Muscle layer of duodenum (tissue), 2 donors: ENCODE data around the gene ACSBG1.
"Not testable (repeated sequence)": the region's sequence is repeated elsewhere in the genome, so short reads cannot be mapped to it uniquely, and the experiment has no call there.

Source experiments
- H3K27ac ChIP-seq: one replicate; pipeline ENCODE4 v1.7.0; 2013; ENCODE audit warnings: mild to moderate bottlenecking, low read length
- H3K27me3 ChIP-seq: one replicate; pipeline ENCODE4 v1.7.0; 2013; ENCODE audit warnings: low read depth, mild to moderate bottlenecking, control low read depth, low read length
- H3K36me3 ChIP-seq, 2 donors: one replicate each; pipeline ENCODE4 v1.7.0; 2013; ENCODE audit warnings: low read length in 2 of 2, control low read depth in 1 of 2, mild to moderate bottlenecking in 1 of 2; ENCODE audit not compliant: insufficient read depth in 2 of 2, control insufficient read depth in 1 of 2
- H3K4me1 ChIP-seq, 2 donors: one replicate each; pipeline ENCODE4 v1.7.0; 2013; ENCODE audit warnings: low read length in 2 of 2, mild to moderate bottlenecking in 2 of 2, control low read depth in 1 of 2, moderate library complexity in 1 of 2; ENCODE audit not compliant: insufficient read depth in 2 of 2, control insufficient read depth in 1 of 2
- H3K4me3 ChIP-seq, 2 donors: one replicate each; pipeline ENCODE4 v1.7.0; 2013; ENCODE audit warnings: low read length in 2 of 2, low read depth in 1 of 2, mild to moderate bottlenecking in 1 of 2
- H3K9me3 ChIP-seq, 2 donors: one replicate each; pipeline ENCODE4 v1.7.0; 2013; ENCODE audit warnings: low read length in 2 of 2, control low read depth in 1 of 2, mild to moderate bottlenecking in 1 of 2; ENCODE audit not compliant: control insufficient read depth in 1 of 2
- donor health status: healthy.

ACSBG1 gene

GRCh38 chr15:78249131-78249530, 14.8 kb upstream of the ACSBG1 start:
- H3K27me3 ChIP-seq = no peaks in the 10 kb centered on the region
- H3K9me3 ChIP-seq = no peaks in the 10 kb centered on the region
- H3K36me3 ChIP-seq = no peaks in the 10 kb centered on the region
- peaks cover 0 to under 1% of the 10 kb centered on the region in 2 donors for H3K4me1 ChIP-seq
- H3K27ac ChIP-seq = no peak overlapping the region
- no peak overlapping the region for H3K4me3 ChIP-seq

GRCh38 chr15:78247911-78248310, 13.5 kb upstream of the ACSBG1 start:
- Histone ChIP-seq H3K27me3 (no peaks in the 10 kb centered on the region), H3K4me3 (no peak overlapping the region), H3K36me3 (no peaks in the 10 kb centered on the region), H3K27ac (no peak overlapping the region), H3K4me1 (peaks cover 4 to 11% of the 10 kb centered on the region in 2 donors), H3K9me3 (no peaks in the 10 kb centered on the region)

- H3K27me3 ChIP-seq, H3K27ac ChIP-seq, H3K36me3 ChIP-seq, H3K4me3 ChIP-seq, H3K9me3 ChIP-seq: not testable (repeated sequence)
- peaks cover 4 to 11% of the 10 kb centered on the region in 2 donors for H3K4me1 ChIP-seq
These were observed 11.7 kb upstream of the ACSBG1 start for GRCh38 chr15:78245976-78246620.

- H3K27ac ChIP-seq, H3K36me3 ChIP-seq, H3K4me3 ChIP-seq, H3K27me3 ChIP-seq, H3K9me3 ChIP-seq: not testable (repeated sequence)
- H3K4me1 ChIP-seq = peaks cover 4 to 11% of the 10 kb centered on the region in 2 donors
These were observed 11.0 kb upstream of the ACSBG1 start for GRCh38 chr15:78245392-78245791.

DNA sequence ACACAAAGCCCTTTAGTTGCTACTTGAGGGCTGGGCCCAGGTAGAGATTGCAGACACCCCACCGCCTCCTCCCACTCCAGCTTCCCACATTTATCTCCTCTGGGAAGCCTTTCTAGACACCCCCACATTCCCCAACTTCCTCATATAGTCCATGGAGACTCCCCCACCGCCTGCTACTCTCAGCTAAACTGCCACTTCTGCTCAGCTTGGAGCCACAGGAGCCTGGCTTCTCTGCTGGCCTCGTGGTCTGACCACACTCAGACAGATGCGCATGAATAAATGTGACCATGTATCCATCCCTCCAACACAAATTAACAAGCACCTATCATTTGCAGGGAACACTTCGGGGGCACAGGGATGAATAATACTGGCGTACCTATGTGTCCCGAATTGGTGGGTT, 10.5 kb upstream of the ACSBG1 start:
- no peaks in the 10 kb centered on the region for H3K27me3 ChIP-seq
- no peak overlapping the region for H3K4me3 ChIP-seq
- peaks cover 4 to 11% of the 10 kb centered on the region in 2 donors for H3K4me1 ChIP-seq
- no peaks in the 10 kb centered on the region for H3K9me3 ChIP-seq
- no peaks in the 10 kb centered on the region for H3K36me3 ChIP-seq
- no peak overlapping the region for H3K27ac ChIP-seq

- Histone ChIP-seq H3K36me3 (no peaks in the 10 kb centered on the region), H3K27me3 (no peaks in the 10 kb centered on the region), H3K9me3 (no peaks in the 10 kb centered on the region), H3K4me1 (peaks cover 4 to 11% of the 10 kb centered on the region in 2 donors), H3K27ac (no peak overlapping the region), H3K4me3 (no peak overlapping the region)
These were observed 9.7 kb upstream of the ACSBG1 start for GRCh38 chr15:78244101-78244500.

- Histone ChIP-seq H3K4me3 (no peak overlapping the region), H3K27me3 (no peaks in the 10 kb centered on the region), H3K27ac (no peak overlapping the region), H3K4me1 (peaks cover 4 to 11% of the 10 kb centered on the region in 2 donors), H3K36me3 (no peaks in the 10 kb centered on the region), H3K9me3 (no peaks in the 10 kb centered on the region)
These were observed 9.2 kb upstream of the ACSBG1 start for GRCh38 chr15:78243491-78243941.

DNA sequence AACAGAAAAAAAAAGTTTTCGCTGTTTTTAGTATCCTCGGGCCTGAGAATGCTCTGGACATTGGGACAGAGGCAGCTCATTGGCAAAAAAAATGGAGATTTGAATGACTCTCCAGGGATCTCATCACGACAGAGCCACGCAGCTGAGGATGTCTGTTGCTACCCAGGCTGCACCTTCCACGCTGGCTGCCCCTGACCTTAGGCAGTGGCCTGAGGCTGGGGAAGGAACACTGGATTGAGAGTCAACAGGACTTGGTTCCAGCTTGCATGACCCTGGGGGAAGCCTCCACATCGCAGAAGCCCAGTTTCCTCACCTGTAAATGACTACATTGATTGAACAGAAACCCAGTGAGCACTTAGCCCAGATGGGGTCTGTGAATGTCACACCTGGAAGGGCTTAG, 8.7 kb upstream of the ACSBG1 start:
- H3K4me1 ChIP-seq = peaks cover 4 to 11% of the 10 kb centered on the region in 2 donors
- H3K9me3 ChIP-seq = no peaks in the 10 kb centered on the region
- no peaks in the 10 kb centered on the region for H3K27me3 ChIP-seq
- H3K4me3 ChIP-seq = no peak overlapping the region
- H3K36me3 ChIP-seq = no peaks in the 10 kb centered on the region
- no peak overlapping the region for H3K27ac ChIP-seq

DNA sequence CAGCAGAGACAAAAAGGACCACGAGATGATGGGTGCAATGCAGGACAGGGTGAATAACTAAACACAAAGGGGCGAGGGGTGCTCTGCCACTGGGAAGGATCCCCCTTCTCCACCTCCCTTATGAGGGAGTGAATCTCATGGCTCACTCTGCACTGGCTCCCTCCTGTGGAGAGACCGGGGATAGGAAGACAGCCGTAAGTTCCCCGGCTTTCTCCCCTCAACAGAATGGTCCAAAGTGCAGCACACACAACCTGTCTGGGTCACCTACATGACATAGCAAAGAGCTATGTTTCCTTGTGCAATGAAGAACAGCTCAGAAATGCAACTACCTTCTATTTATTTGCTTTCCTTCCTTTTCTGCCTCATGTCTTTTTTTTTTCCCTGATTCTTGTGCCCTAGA, 7.8 kb upstream of the ACSBG1 start:
- Histone ChIP-seq H3K27me3 (no peaks in the 10 kb centered on the region), H3K27ac (no peak overlapping the region), H3K9me3 (no peaks in the 10 kb centered on the region), H3K4me3 (no peak overlapping the region), H3K36me3 (no peaks in the 10 kb centered on the region), H3K4me1 (peaks cover 4 to 11% of the 10 kb centered on the region in 2 donors)

GRCh38 chr15:78241017-78241416, 6.7 kb upstream of the ACSBG1 start:
- no peaks in the 10 kb centered on the region for H3K9me3 ChIP-seq
- no peak overlapping the region for H3K4me3 ChIP-seq

DNA sequence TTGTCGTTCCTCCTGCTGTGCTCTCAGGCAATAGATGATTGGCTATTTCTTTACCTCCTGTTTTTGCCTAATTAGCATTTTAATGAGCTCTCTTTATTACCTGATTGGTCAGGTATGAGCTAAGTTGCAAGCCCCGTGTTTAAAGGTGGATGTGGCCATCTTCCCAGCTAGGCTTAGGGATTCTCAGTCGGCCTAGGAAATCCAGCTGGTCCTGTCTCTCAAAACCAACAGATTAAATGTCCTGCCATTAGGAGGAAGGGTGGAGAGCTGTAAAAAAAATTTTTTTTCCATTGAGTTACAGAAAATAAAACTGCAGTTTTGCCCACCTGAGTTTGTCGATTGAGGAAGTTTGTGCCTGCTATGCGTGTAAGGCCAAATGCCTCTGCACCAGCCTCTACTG, 5.4 kb upstream of the ACSBG1 start:
- Histone ChIP-seq H3K4me3 (no peak overlapping the region), H3K4me1 (peaks cover 4 to 11% of the 10 kb centered on the region in 2 donors), H3K27ac (no peak overlapping the region), H3K9me3 (no peaks in the 10 kb centered on the region), H3K27me3 (no peaks in the 10 kb centered on the region), H3K36me3 (no peaks in the 10 kb centered on the region)

More at GRCh38 chr15:78241017-78241416, 6.7 kb upstream of the ACSBG1 start:
- H3K27ac ChIP-seq = no peak overlapping the region
- peaks cover 4 to 11% of the 10 kb centered on the region in 2 donors for H3K4me1 ChIP-seq
- H3K27me3 ChIP-seq = no peaks in the 10 kb centered on the region
- H3K36me3 ChIP-seq = no peaks in the 10 kb centered on the region

DNA sequence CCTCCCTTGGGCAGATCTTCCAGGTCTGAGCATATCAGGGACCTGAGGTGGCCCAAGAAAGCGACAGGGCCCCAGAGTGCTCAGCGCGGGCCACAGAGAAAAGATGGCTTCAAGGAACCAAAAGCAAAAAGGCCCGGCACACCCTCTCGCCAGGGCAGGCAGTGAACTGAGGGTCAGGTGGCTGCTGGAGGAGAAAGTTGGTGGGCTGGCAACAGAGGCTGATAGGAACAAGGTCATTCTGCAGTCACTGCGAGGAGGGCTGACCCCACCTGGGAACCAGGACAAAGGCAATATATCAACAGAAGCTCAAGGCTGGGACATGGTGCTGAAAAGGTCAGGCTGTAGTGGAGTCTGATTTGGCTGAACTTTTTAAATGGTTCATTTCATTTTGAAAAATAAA, 2.8 kb upstream of the ACSBG1 start:
- Histone ChIP-seq H3K9me3 (no peaks in the 10 kb centered on the region), H3K4me1 (no peaks in the 10 kb centered on the region), H3K27ac (no peak overlapping the region), H3K4me3 (no peak overlapping the region), H3K36me3 (no peaks in the 10 kb centered on the region), H3K27me3 (no peaks in the 10 kb centered on the region)
